Measurements from ENCODE around the gene TRAK2. TPM values are rescaled to one million over a fixed set of nuclear protein-coding genes. Genes with fewer than 3 reads are reported as not detected.

TRAK2 gene
- total and polyA plus RNA-seq, 9 of the 15 experiments (the other 6 are each of a cell fraction or from before 2014, with no cell fraction given), result 3.4 to 10.4 (median 7.3) TPM

GRCh38 chr2:201440182-201440581, 11.1 kb downstream of the TRAK2 start (continued):
- TF ChIP-seq NR0B1 (IDR thresholded peaks at IDR 0.05; ENCODE audit: partially characterized antibody) (no peak), NEUROD1 (IDR thresholded peaks at IDR 0.05; ENCODE audit: borderline replicate concordance, low read depth, low read length, partially characterized antibody) (peak; percentile 32), ZNF512 (tag; IDR thresholded peaks at IDR 0.05) (no peak), IFI16 (CRISPR knock-in tag; IDR thresholded peaks at IDR 0.05) (no peak), HNRNPLL (IDR thresholded peaks at IDR 0.05; ENCODE audit: low read depth, low read length, poor library complexity, severe bottlenecking) (no peak), MAFK (IDR thresholded peaks at IDR 0.05; ENCODE audit: low read length) (no peak), HNRNPK (IDR thresholded peaks at IDR 0.05; ENCODE audit: low read depth, low read length, poor library complexity, severe bottlenecking) (no peak), OTX1 (CRISPR knock-in tag; IDR thresholded peaks at IDR 0.05) (no peak), CC2D1A (IDR thresholded peaks at IDR 0.05) (peak; percentile 91; the same call in 1 of the 2 replicates), GATA2 (CRISPR knock-in tag; IDR thresholded peaks at IDR 0.05) (peak; percentile 76), HDAC3 (IDR thresholded peaks at IDR 0.05; ENCODE audit: borderline replicate concordance, partially characterized antibody) (peak; percentile 55), ZEB2 (IDR thresholded peaks at IDR 0.05) (peak; percentile 88), ZNF280B (CRISPR knock-in tag; IDR thresholded peaks at IDR 0.05) (no peak), VEZF1 (CRISPR knock-in tag; IDR thresholded peaks at IDR 0.05) (no peak; the same call in 1 of the 2 replicates), ZMIZ1 (IDR thresholded peaks at IDR 0.05; ENCODE audit: low read depth in 2 of 2, low read length in 2 of 2) (peak in 1 of 2 experiments; percentile 84; a peak in 2 of 4 replicates), ZNF445 (CRISPR knock-in tag; IDR thresholded peaks at IDR 0.05; ENCODE audit: low read depth) (no peak), SMARCB1 (IDR thresholded peaks at IDR 0.05; ENCODE audit: insufficient read length, low read depth) (no peak), STAT5B (CRISPR knock-in tag; IDR thresholded peaks at IDR 0.05) (no peak), POLR2AphosphoS5 (IDR thresholded peaks at IDR 0.05; ENCODE audit: control insufficient read depth, insufficient read depth, low read depth, low read length) (peak; percentile 95)

All from K562 (cell line).